Activated CD8-positive, alpha-beta T cell treated with anti-CD3 and anti-CD28 coated beads for 36 hours (primary cell): Measurements from ENCODE around the gene CCDC93. TPM values are rescaled to one million over a fixed set of nuclear protein-coding genes. Genes with fewer than 3 reads are reported as not detected.
A peak's percentile ranks its signal among the peaks of the same experiment; 100 is the strongest.

Source experiments
- ATAC-seq: fragments of 200-7000 bp; cut with Tn5 transposase; one replicate; pipeline ENCODE4 v1.10.0; 2021; ENCODE audit warnings: mild to moderate bottlenecking, moderate library complexity
- CTCF ChIA-PET: fragments of 350-600 bp; sonication (Branson Sonifier 250); formaldehyde crosslinking; loops from one replicate; lab custom pipeline; 2021; ENCODE audit warnings: antibody characterized with exemption; lab: Charles Lee
- POLR2A ChIA-PET: fragments of 350-600 bp; sonication (Branson Sonifier 250); formaldehyde crosslinking; loops from one replicate; lab custom pipeline; 2021; ENCODE audit warnings: antibody characterized with exemption; lab: Charles Lee
- DNase-seq: peaks from one replicate; pipeline ENCODE4 v3.0.0-alpha.2; 2020
- H3K27ac Mint-ChIP-seq: one replicate; pipeline ENCODE4 v1.8.0; 2021; ENCODE audit warnings: mild to moderate bottlenecking, mixed read lengths
- H3K27me3 Mint-ChIP-seq: one replicate; pipeline ENCODE4 v1.8.0; 2021; ENCODE audit warnings: mixed read lengths
- H3K36me3 Mint-ChIP-seq: one replicate; pipeline ENCODE4 v1.8.0; 2021; ENCODE audit warnings: low read depth, mixed read lengths
- H3K4me1 Mint-ChIP-seq: one replicate; pipeline ENCODE4 v1.8.0; 2021; ENCODE audit warnings: low read depth, mixed read lengths
- H3K4me3 Mint-ChIP-seq: one replicate; pipeline ENCODE4 v1.8.0; 2021; ENCODE audit warnings: mild to moderate bottlenecking, moderate library complexity, mixed read lengths
- H3K9me3 Mint-ChIP-seq: one replicate; pipeline ENCODE4 v1.8.0; 2021; ENCODE audit warnings: mixed read lengths
- CTCF ChIP-seq: fragments of 200-600 bp; IDR thresholded peaks from one replicate; pipeline ENCODE4 v1.8.0; 2022; ENCODE audit warnings: antibody characterized with exemption, mild to moderate bottlenecking
- intact Hi-C: fragments of 100-400 bp; cut with micrococcal nuclease; formaldehyde crosslinking; loops from one replicate; pipeline ENCODE4 v1.10.0; 2022
- total RNA-seq, 2 experiments: library from RNA; stranded (reverse); gene quantifications; one replicate each; pipeline ENCODE4 v1.2.3, GENCODE V29; 2021

Gene CCDC93
- total RNA-seq, 2 experiments from 2014 or later: 24.5 to 25.4 TPM

GRCh38 chr2:118006326-118006725, 7.5 kb downstream of the CCDC93 start:
- no peak for DNase-seq
- H3K27ac Mint-ChIP-seq: peak overlapping the region; percentile 7
- H3K36me3 Mint-ChIP-seq: peaks cover 29% of the 10 kb centered on the region
- intact Hi-C loops: no loop called here
- TF ChIP-seq CTCF: no peak
- POLR2A ChIA-PET: interaction anchor here (1.2 kb wide), 1 partner anchor 16 kb away, joined by 4 read pairs; no protein-coding TSS in a partner anchor
- H3K4me1 Mint-ChIP-seq: peaks cover 21% of the 10 kb centered on the region
- no peaks in the 10 kb centered on the region for H3K27me3 Mint-ChIP-seq
- ATAC-seq: peak; percentile 41
- CTCF ChIA-PET: interaction anchor here (1.4 to 4.8 kb wide), 5 partner anchors 10 to 192 kb away, joined by 4 to 66 read pairs (median 6); partner anchors contain the start of gene DDX18
- no peaks in the 10 kb centered on the region for H3K9me3 Mint-ChIP-seq
- no peak overlapping the region for H3K4me3 Mint-ChIP-seq

GRCh38 chr2:118003396-118003824, 10.5 kb downstream of the CCDC93 start:
- no peak overlapping the region for H3K27ac Mint-ChIP-seq
- TF ChIP-seq CTCF: peak; percentile 86
- intact Hi-C loops: loop anchor here (5.0 kb wide), 1 partner anchor 191 kb away; the partner anchor contains the start of gene DDX18

GRCh38 chr2:118000041-118000440, 13.8 kb downstream of the CCDC93 start:
- TF ChIP-seq CTCF: no peak
- no peak overlapping the region for H3K27ac Mint-ChIP-seq
- ChIA-PET CTCF (interaction anchor here (0.9 to 2.3 kb wide), 2 partner anchors 10 to 186 kb away, joined by 3 to 7 read pairs; partner anchors contain the start of gene DDX18), POLR2A (no interaction called here)
- ATAC-seq (no peak), DNase-seq (no peak)
- no peaks in the 10 kb centered on the region for H3K27me3 Mint-ChIP-seq
- H3K9me3 Mint-ChIP-seq: no peaks in the 10 kb centered on the region
- no peak overlapping the region for H3K4me3 Mint-ChIP-seq
- intact Hi-C loops: loop anchor here (5.0 kb wide), 1 partner anchor 188 kb away; the partner anchor contains the start of gene DDX18
- peaks cover 5% of the 10 kb centered on the region for H3K4me1 Mint-ChIP-seq
- H3K36me3 Mint-ChIP-seq: peaks cover 47% of the 10 kb centered on the region

More at GRCh38 chr2:118003396-118003824, 10.5 kb downstream of the CCDC93 start:
- peaks cover 11% of the 10 kb centered on the region for H3K4me1 Mint-ChIP-seq
- H3K4me3 Mint-ChIP-seq: no peak overlapping the region
- no peaks in the 10 kb centered on the region for H3K27me3 Mint-ChIP-seq
- ChIA-PET POLR2A (interaction anchor here (1.2 to 1.5 kb wide), 2 partner anchors 13 to 33 kb away, joined by 3 to 4 read pairs; no protein-coding TSS in a partner anchor), CTCF (interaction anchor here (0.6 to 4.8 kb wide), 54 partner anchors 8 to 535 kb away, joined by 3 to 66 read pairs (median 5); partner anchors contain the start of genes CCDC93 and DDX18)
- peak; percentile 96 for ATAC-seq
- H3K9me3 Mint-ChIP-seq: no peaks in the 10 kb centered on the region
- peak; percentile 67 for DNase-seq
- H3K36me3 Mint-ChIP-seq: peaks cover 48% of the 10 kb centered on the region

- TF ChIP-seq CTCF: no peak
- Mint-ChIP-seq H3K27ac (no peak overlapping the region), H3K9me3 (no peaks in the 10 kb centered on the region), H3K4me3 (no peak overlapping the region), H3K4me1 (no peaks in the 10 kb centered on the region), H3K27me3 (no peaks in the 10 kb centered on the region), H3K36me3 (peaks cover 54% of the 10 kb centered on the region)
- CTCF ChIA-PET: no interaction called here
- intact Hi-C loops: no loop called here
- ATAC-seq: no peak
- POLR2A ChIA-PET: no interaction called here
- DNase-seq: no peak
These were observed 15.9 kb downstream of the CCDC93 start for GRCh38 chr2:117997872-117998454.

- H3K4me1 Mint-ChIP-seq: no peaks in the 10 kb centered on the region
- no peak overlapping the region for H3K4me3 Mint-ChIP-seq
- CTCF ChIA-PET: interaction anchor here (0.9 to 2.2 kb wide), 4 partner anchors 10 to 182 kb away, joined by 3 to 6 read pairs (median 3); partner anchors contain the start of gene DDX18
- H3K36me3 Mint-ChIP-seq: peaks cover 56% of the 10 kb centered on the region
- no peaks in the 10 kb centered on the region for H3K27me3 Mint-ChIP-seq
- POLR2A ChIA-PET: no interaction called here
- no peaks in the 10 kb centered on the region for H3K9me3 Mint-ChIP-seq
- no peak for DNase-seq
- ATAC-seq: no peak
- intact Hi-C loops: no loop called here
- TF ChIP-seq CTCF: no peak
- no peak overlapping the region for H3K27ac Mint-ChIP-seq
These were observed 17.3 kb downstream of the CCDC93 start for GRCh38 chr2:117996525-117996924.
